H1 (cell line): ENCODE measurements around the gene KANSL1L. TPM values are rescaled to one million over a fixed set of nuclear protein-coding genes. Genes with fewer than 3 reads are reported as not detected.

Experiments
- polyA plus RNA-seq, 7 experiments: library from polyadenylated mRNA; depleted of rRNA in 3 of 7; stranded (reverse) in 5 of 7; unstranded in 2 of 7; fragments of >200 nt in 5 of 7; fragments of 200-250 nt in 2 of 7; gene quantifications; 1 replicate in 5 of 7; 2 replicates in 1 of 7; 4 replicates in 1 of 7; pipeline versions ENCODE4 v1.2.1 to v1.2.3, GENCODE V29; 2011 to 2013; ENCODE audit warnings: missing spikeins in 2 of 7, mixed read lengths in 2 of 7
- total RNA-seq: library from RNA; stranded (reverse); fragmentation: NEBNext Ultra II Directional; extraction: Animal tissue kit (Norgen Biotek cat#: 25700); gene quantifications from 2 replicates; pipeline ENCODE4 v1.2.1, GENCODE V29; 2021

KANSL1L gene
- total and polyA plus RNA-seq, 2 of the 8 experiments (the other 6 are each of a cell fraction or from before 2014, with no cell fraction given) = 5.4 to 17.2 TPM

Other genes with a start within 250 kb of the KANSL1L start
- gene RPE, start 168.8 kb downstream of the KANSL1L start, total RNA-seq = 76.0 and 77.8 TPM in 2 replicates
- gene RPE, start 168.8 kb downstream of the KANSL1L start, polyA plus RNA-seq (2011; rRNA removed) = 95.9 and 102 TPM in 2 replicates
- gene ACADL, start 54.0 kb upstream of the KANSL1L start, total RNA-seq = 0.34 and 0.40 TPM in 2 replicates
- gene ACADL, start 54.0 kb upstream of the KANSL1L start, polyA plus RNA-seq (2011; rRNA removed) = 0.09 and 0.11 TPM in 2 replicates
- not detected in 2 replicates for gene MYL1, start 143.8 kb upstream of the KANSL1L start, total RNA-seq
- gene MYL1, start 143.8 kb upstream of the KANSL1L start, polyA plus RNA-seq (2011; rRNA removed) = not detected in 2 replicates